ENCODE results near the gene MS4A7.
A peak's percentile ranks its signal among the peaks of the same experiment; 100 is the strongest.
"Not testable (repeated sequence)": the region's sequence is repeated elsewhere in the genome, so short reads cannot be mapped to it uniquely, and the experiment has no call there.

Gene MS4A7, protein sequence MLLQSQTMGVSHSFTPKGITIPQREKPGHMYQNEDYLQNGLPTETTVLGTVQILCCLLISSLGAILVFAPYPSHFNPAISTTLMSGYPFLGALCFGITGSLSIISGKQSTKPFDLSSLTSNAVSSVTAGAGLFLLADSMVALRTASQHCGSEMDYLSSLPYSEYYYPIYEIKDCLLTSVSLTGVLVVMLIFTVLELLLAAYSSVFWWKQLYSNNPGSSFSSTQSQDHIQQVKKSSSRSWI

DNA sequence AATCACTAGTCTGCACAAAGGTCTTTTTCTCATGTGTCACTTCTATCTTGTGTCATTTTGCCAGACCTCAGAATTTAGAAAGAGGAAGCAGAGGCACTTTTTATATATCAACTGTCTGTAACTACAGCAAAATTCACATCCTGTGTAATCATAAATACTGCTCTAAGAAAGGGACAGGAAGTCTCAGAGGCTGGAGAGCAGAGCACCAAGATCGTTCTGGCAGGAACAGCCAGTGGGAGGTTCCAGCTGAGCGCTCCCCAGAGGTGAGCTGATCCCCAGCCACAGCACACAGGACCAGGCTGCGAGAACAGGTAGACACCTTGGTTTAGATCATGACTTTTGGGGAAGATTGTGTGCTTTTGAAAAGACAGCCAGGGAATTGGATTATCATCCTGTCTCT lies at the start of gene MS4A7:
Gene MS4A7, plus strand, starts transcription at position 179 of the 400 bp plus-strand sequence. CDS start 4,610 bp downstream, outside the sequence.
- DNase-seq (ENCODE audit: low spot score), result peak; percentile 30

DNA sequence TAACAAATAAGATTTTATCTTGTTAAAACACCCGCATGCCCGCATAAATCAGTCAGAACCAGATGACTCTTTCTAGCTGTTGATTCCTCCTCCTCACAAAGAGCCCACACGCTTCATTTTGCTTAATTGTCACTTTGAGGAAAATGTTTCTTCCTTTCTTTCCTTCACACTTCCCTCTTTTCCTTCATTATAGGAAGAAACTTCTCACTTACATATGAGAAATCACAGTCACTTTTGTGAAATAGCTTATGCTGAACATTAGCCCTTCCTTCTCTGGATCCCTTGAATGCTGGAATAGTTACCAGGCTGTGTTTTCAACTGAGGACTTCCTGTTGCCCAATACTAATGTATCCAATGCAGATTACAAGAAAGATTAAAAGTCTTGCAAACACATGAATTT lies 45.5 kb upstream of the MS4A7 start:
- no peak for DNase-seq (ENCODE audit: low spot score)

DNA sequence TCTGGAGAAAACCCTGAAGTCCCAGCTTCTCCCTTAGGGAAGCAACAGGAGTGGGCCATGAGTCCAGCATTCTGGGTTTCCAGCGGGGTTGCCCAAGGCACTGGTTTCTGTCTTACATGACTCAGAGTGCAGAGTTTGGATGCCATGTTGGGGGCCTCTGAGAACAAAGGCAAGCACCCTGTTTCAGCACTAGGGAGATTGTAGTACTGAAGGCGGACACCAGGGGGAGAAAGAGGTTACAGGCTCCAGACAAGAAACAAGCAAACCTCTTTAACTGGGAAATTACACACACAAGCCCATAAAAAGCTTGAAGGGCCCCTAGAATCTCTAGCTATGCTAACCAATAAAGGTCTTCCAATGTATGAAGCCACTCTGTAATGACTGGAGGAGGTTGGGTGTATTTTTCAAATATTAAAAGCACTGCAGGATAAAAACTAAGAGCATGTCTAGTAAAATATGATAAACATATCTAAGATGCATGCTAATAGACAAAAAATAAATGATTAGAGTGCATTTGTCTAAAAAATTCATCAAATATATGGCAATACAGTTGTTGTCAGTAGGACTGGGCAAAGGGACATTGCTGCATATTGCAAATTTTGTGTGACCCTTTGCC lies 44.2 kb upstream of the MS4A7 start:
- DNase-seq (ENCODE audit: low spot score), result peak; percentile 65

DNA sequence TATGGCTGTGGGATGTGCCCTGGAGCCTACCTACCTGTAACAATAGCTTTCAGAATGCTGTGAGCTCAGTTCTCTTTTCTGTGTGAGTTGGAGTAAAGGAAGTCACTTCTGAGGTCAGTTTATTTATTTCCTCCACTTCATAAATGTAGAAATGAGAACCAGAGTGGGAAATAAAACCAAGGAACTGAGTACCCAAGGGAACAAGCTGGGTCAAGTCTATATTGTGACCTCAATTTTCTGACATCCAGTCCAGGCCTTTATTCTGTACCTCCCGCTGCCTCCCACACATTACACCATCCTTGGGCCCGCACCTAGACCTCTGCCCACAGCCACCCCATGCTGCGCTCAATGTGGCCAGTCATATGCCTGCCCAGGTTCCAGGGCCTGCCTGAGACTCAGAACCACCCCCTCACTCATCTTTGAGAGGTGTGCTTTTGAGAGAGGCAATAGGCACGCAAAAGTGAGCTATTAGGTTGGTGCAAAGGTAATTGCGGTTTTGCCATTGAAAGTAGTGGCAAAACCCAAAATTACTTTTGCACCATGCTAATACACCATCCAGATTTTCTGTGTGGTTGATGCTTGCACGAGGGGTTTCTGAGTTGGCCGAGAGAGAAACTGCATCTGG lies 41.5 kb upstream of the MS4A7 start:
- no peak for DNase-seq (ENCODE audit: low spot score)

DNA sequence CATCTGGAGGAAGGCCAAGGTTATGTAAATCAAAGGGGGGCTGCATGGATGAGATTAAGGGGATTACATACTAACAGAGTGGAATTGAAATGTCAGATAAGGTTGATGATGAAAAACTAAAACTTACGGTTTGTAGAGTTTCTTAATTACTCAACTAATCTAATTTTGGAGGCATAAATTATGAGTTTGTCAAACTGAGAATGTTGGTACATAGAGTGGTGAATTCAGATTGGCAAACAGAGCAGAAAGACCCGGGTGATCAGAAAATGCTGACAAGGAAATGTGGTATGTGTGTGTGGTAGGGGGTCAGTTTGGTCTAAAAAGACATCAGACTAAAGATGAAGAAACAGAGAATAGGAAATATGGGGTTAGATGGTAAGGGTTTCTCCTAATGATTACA lies 40.3 kb upstream of the MS4A7 start:
- DNase-seq (ENCODE audit: low spot score), result no peak

DNA sequence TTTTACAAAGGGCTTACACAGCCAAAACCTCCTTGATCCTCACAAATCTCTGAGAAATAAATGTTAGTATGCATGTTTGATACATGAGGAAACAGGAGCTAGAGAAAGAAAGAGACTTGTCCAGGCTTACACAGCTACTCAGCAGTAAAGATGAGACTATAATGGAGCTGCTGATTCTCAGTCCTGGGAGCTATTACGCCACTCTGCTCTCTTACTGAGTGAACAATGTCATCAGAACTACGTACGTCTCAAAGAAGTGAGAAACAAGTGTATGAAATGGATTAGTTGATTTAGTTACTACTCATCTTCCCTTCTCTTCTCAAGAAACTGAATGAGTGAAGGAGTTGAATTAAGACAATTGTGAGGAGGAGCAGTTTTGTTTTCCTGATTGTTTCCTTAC lies 39.0 kb upstream of the MS4A7 start:
- no peak for DNase-seq (ENCODE audit: low spot score)

DNA sequence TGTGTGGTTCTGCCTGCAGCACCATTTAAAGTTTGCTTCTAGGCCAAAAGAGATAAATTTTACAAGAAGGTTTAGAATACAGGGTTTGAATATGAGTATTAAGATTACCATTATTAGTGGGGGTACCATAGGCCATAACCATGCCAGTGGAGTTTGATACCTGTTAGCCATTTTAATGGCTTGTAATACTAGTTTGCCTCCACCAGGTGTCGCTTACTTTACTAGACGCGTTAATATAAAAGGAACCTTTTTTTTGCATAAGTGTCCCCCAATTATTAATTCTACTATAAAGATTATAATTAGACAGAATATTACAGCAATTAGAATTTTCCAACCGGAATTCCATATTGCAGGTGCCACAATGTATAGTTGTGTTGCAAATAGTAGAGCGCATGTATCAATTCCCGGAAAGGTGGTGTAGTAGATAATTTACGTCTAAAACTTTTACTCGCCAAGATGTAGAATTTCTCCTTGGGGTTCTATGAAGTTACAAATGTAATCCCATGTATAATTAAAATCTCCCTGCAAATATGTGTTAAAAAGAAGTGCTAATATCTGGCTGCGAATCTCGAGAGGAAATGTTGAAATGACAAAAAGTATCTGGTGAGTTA lies 35.1 kb upstream of the MS4A7 start:
- peak; percentile 15 for DNase-seq (ENCODE audit: low spot score)

DNA sequence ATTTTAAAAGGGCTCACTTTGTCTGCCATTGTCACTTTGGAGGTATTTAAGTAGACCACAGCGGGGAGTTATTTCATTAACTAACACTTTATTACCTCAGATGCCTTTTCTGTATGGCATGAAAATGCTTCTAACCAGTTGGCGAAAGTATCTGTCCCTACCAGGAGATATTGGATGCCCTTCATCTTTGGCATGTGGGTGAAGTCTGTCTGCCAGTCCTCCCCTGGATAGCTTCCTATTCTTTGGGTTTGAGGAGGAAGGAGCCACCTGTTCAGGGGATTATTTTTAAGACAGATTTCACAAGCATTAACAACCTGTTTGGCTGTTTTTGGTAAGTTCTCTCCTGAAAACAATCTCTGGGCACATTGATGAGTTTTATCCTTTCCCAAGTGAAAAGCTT lies 34.2 kb upstream of the MS4A7 start:
- DNase-seq (ENCODE audit: low spot score), result no peak

DNA sequence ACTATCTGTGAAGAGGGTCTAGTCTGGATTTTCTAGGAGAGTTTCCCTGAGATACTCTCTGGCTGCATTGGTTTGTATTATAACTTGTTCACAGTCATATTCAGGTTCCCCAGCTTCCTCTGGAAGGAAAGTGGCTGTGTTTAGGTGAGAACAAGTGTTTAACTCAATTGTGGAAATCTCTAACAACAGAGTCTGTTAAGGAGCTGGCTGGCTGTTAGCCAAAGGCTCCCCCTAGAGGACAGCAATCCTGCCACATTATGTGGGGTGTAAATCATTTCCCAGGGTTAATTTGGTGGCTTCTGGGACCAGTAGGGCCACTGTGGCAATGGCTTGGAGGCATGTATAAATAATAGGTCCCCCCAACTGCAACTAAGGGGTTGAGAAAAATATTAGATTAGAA lies 32.8 kb upstream of the MS4A7 start:
- peak; percentile 25 for DNase-seq (ENCODE audit: low spot score)

DNA sequence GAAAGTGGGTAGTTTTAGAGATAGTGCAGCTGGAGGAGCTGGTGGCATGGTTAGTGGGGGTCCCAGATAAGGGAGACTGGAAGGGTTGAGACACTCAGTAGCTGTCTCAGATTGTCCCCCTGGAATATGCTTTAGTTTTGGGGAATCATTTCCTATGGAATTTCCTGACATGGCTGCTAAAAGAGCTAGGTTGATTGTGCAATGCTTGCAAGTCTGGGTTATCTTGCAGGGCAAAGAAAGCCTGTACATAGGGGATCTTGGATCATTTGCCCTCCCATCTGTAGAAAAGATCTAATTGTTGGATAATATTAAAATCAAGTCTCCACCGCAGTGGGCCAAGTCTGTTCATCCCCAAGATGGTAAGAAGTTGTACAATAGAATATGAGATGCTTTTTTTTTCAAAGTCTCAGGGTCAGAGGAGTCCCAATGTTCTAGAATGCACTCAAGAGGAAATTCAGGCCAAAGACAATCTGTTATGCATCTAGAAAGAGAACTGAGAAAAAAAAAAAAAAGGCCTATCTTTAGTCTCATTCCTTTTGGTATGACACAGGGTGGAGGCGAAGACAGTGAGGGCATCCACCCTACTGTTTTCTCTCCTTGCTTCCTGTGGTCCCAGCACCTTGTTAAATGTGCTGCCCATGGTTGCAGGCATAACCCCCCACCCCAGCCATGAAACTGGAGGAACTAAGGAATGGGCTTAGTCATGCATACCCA lies 31.1 kb upstream of the MS4A7 start:
- no peak for DNase-seq (ENCODE audit: low spot score)

DNA sequence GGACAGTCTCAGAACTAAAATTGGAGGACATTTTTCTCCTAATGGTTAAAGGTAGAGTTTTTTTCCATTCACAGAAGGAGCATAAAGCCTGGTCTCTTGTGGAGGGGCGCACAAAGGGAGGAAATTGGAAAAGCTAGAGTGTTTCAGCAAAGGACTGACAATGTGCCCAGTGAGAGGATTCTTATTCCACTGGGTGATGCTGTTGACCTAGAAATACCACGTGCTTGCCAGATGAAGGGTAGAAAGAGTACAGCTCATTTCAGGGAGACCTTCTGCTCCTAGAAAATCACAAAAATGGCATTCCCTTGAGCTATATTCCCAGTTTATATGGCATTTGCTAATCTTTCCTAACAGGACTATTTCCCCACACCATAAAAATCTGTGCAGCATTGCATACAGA lies 30.2 kb upstream of the MS4A7 start:
- no peak for DNase-seq (ENCODE audit: low spot score)

DNA sequence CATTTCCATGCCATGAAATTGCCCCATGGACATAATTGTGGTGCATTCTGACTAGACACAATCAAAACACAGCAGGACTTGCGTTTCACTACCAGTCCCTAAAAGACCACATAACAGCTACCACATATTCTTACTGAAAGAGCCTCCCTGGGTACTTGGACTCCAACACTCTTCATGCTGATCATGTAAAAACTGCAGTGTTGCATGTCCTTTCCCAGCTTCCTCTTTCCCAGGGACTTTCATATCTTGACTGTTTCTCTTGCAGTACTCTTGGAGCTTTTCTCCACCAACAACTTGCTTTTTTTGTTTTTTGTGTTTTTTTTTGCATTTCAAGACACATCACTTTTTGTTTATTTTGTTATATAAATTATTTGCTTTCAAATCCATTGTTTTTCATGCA lies 28.3 kb upstream of the MS4A7 start:
- DNase-seq (ENCODE audit: low spot score), result no peak

DNA sequence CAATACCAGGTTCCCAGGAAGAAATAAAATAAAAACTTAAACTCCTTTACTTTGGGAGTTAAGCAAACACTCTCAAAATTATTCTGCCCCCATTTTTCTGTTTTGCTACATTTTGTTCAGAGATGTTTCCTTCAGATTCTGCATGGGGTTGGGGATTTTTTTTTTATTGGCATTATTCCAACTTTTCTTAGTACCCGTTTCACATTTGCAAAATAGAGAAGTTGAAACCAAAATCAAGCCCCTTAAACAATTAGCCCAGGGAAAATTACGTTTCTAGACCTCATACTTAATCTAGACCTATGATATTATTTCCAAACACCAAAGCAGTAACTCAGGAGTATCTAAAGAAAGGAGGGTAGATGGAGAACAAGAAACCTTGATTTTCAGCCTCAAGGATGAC lies 20.6 kb upstream of the MS4A7 start:
- no peak for DNase-seq (ENCODE audit: low spot score)

DNA sequence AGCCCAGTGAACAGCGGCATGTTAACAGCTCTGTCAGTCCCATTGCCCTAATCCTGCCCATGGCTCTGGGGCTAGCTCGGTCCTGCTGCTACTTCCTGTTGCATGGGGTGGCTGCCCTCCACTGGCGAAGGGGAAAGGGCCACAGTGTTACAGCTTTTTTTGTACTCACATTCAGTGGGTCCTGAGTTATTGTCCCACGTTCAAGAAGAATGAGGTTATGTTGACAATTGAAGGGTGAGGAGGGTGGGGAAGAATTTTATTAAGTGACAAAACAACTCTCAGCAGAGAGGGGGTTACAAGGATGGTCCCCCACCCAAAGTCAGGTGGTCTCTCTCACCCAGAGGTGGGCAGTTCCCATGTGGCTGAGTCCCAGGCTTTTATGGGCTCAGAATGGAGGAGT lies 17.7 kb upstream of the MS4A7 start:
- no peak for DNase-seq (ENCODE audit: low spot score)

DNA sequence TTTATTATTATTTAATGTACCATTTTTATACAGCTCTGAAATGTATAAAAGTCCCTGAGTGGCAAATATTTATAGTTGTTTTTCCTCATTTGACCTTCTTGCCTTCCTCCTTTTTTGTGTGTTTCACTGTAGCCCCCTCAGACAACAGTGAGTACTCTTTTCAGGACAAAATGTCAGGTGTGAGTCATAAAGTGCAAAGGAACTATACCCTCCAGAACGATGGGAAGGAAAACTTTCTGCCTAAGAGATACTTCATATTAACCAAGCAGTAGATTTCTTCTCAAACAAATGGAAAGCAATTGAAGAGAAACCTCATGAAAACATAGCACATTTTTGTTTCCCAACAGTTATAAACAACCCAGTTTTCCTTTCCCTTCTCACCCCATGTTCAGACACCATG lies 16.1 kb upstream of the MS4A7 start:
- DNase-seq (ENCODE audit: low spot score), result no peak

DNA sequence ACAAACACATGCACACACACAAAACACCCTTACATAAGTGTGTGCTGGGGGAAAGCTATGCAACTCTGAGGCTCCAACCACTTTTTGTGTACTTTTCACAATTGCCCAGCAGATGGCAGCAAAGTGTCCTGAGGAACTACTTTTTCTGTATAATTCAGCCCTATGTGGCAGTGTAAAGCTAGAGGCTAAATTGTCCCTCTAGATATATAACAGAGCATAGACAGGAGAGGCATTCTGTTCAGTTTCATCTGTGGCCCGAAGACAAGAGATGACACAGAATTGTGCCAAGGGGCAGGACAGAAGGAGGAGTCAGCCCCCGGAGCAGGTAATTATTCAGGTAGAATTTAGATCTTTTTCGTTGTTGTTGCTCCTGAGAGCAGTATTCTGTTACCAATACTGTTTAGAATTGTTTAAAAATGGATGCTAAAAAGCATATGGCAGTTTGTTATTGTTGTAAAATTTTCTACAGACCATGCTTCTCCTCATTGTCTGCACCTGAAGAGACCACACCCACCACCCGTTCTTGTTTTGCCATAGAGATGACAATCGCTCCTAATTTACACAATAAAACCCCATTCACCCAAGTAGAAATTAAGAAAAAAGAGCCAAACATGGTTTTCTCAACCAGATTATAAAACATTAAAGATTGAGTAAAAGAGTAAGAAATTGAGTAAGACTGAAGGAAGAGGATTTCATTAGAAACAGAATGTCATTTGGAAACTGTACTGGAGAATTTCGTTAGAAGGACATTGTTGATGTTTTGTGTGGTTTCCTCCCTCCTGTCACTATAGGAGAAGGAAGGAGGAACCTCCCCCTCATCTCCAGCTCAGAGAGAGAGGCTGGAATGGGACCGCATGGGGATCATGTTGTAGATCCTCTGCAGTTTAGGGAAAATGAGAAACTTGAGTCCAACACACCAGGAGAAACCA lies 14.5 kb upstream of the MS4A7 start:
- DNase-seq (ENCODE audit: low spot score), result peak; percentile 60

DNA sequence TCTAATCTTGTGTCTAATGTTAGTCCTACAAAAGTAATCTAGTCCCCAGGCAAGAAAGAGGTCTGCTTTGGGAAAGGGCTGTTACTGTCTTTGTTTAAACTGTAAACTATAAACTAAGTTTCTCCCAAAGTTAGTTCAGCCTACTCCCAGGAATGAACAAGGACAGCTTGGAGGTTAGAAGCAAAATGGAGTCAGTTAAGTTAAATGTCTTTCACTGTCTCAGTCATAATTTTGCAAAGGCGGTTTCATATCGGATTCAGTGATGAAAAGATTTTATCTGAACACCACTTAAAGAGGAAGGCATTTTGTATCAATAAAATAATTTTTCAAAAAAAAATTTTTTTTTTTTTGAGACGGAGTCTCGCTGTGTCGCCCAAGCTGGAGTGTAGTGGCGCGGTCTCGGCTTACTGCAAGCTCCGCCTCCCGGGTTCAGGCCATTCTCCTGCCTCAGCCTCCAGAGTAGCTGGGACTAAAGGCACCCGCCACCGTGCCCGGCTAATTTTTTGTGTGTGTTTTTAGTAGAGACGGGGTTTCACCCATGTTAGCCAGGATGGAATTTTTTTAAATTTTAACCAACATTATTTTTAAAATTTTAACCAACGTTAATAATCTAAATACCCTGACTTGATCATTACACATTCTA lies 11.9 kb upstream of the MS4A7 start:
- DNase-seq (ENCODE audit: low spot score), result not testable (repeated sequence)

DNA sequence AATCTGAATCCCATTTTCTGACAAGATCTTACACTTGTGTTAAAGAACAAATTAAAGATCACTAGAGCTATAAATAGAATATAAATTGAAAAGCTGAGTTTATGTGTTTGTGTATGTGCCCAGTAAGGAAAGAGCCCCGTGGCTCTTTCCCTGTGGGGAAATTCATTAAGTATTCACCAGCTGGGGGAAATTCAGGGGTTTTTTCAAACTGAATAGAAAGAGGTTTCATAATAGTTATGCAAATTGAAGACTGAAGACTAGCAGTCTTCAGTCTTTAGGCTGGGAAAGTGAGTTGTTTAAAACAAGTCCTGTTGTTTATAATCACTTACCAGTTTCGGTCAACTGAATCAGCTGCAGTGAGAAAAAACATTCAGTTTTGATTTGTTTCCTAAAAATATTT lies 11.3 kb upstream of the MS4A7 start:
- no peak for DNase-seq (ENCODE audit: low spot score)

DNA sequence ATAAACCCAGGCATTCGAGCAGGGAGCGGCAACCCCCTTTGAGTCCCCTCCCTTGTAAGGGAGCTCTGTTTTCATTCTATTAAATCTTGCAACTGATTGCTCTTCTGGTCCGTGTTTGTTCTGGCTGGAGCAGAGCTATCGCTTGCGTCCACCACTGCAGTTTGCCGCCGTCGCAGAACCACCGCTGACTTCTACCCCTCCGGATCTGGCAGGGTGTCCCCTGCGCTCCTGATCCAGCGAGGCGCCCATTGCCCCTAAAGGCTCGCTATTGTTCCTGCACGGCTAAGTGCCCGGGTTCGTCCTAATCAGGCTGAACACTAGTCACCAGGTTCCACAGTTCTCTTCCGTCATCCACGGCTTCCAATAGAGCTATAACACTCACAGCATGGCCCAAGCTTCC lies 10.4 kb upstream of the MS4A7 start:
- no peak for DNase-seq (ENCODE audit: low spot score)

DNA sequence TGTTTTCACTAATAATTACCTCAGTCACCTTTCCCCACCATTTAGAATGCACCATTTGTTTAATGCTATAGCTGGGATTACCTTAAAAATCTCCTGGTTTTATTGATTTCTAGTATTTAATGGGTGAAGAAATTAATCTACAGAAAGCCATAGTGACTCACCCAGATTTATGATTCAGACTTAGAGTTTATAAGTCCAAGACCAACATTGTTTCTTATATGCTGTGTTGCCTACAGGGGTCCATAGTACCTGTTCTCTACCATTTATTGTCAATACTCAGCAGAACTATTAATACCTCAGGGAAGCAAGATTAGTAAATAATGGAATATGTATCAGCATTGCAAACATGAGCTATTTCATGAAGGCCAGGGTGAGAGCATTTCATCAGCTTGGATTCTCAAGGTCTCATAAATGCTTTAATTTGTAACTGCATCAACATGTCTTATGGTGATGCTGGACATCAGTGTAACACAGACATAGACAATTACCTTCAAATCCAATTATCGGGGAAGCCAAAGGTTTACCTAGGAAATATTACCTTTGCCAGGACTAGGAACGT lies 8.0 kb upstream of the MS4A7 start:
- no peak for DNase-seq (ENCODE audit: low spot score)

Data from kidney tubule cell (primary cell).